ENCODE results near the gene PLEKHA7. TPM values are rescaled to one million over a fixed set of nuclear protein-coding genes. Genes with fewer than 3 reads are reported as not detected.
"Not testable (repeated sequence)": the region's sequence is repeated elsewhere in the genome, so short reads cannot be mapped to it uniquely, and the experiment has no call there.

Gene PLEKHA7
- polyA plus RNA-seq (2013, experiment 1 of 2; ENCODE audit: insufficient read length), result 0.37 TPM
- 0.79 TPM for polyA plus RNA-seq (2013, experiment 2 of 2; ENCODE audit: insufficient read length)

GRCh38 chr11:17014321-17014832, at the start of gene PLEKHA7:
Gene PLEKHA7, minus strand, starts transcription at chr11:17014414. Its CDS starts 13 bp downstream, at chr11:17014401.
- no peak for DNase-seq

GRCh38 chr11:17063171-17064002, 49.2 kb upstream of the PLEKHA7 start:
- peak; percentile 44 for DNase-seq

DNA sequence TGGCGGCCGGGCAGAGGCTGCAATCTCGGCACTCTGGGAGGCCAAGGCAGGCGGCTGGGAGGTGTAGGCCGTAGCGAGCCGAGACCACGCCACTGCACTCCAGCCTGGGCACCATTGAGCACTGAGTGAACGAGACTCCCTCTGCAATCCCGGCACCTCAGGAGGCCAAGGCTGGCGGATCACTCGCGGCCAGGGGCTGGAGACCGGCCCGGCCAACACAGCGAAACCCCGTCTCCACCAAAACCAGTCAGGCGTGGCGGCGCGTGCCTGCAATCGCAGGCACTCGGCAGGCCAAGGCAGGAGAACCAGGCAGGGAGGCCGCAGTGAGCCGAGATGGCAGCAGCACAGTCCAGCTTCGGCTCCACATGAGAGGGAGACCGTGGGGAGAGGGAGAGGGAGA, 36.9 kb upstream of the PLEKHA7 start:
- DNase-seq, result not testable (repeated sequence)

DNA sequence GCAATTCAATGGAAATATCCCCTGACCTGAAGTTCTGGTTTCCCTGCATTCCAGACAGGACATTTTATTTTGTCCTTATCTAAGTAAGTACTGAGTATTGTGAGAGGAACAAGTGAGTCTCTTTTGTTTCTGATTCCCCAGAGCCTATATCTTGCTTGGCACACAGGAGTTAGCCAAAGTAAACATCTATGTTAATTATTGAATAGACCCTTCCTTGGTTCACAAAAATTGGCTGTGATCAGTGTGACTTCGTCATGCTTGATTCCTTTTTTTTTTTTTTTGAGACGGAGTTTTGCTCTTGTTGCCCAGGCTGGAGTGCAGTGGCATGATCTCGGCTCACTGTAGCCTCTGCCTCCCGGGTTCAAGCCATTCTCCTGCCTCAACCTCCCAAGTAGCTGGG, 34.3 kb upstream of the PLEKHA7 start:
- not testable (repeated sequence) for DNase-seq

DNA sequence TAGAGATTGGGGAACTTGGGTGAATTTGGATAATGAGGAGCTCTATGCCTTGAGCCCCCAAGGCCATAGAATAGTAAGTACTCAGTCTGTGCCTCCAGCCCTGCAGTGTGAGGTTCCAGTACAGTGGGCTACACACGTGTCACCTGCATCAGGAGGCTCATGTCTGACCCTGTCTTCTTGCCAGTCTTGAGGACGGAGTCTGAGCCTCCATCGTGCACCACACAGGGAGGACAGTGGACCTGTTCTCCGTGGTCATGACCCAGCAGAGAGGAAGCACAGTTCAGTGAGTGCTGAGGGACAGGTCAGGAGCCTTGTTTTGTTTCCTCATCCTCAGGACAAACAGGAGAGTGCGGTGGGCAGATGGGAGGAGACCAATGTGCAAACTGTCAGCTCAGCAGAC, 32.5 kb upstream of the PLEKHA7 start:
- no peak for DNase-seq

- no peak for DNase-seq
Measured at GRCh38 chr11:17036666-17037658, 22.7 kb upstream of the PLEKHA7 start.

- not testable (repeated sequence) for DNase-seq
Measured at GRCh38 chr11:17034027-17034426, 19.8 kb upstream of the PLEKHA7 start.

DNA sequence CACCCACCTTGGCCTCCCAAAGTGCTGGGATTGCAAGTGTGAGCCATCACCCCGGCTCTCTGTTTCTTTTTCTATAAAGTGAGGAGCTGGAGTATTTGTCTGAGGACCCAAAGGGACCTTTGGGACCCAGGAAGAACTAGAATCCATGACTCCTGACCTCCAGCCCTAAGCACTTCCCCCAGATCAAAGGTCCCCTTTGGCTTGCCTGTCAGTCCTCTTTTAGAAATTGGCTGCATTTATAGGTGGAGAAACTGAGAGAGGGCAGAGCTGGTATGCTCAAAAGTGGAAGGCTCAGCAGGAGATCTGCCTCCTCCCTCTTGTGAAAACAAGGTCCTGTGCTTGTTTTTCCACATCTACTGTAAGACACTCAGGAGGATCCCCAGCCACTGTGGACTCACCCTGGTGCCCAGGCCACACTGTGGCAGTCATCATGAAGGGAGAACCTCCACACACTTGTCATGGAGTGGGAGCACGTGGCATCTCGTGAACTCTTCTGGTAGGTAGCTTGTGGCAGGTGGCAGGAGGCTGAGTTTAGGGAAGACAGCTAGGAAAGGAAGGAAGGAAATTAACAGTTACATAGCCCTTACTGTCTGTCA, 12.4 kb upstream of the PLEKHA7 start:
- DNase-seq, result no peak

- DNase-seq, result no peak
Measured at GRCh38 chr11:17024924-17025323, 10.7 kb upstream of the PLEKHA7 start.

- DNase-seq, result no peak
Measured at GRCh38 chr11:17021511-17021910, 7.3 kb upstream of the PLEKHA7 start.

- DNase-seq, result peak; percentile 17
Measured at GRCh38 chr11:17020831-17021230, 6.6 kb upstream of the PLEKHA7 start.

DNA sequence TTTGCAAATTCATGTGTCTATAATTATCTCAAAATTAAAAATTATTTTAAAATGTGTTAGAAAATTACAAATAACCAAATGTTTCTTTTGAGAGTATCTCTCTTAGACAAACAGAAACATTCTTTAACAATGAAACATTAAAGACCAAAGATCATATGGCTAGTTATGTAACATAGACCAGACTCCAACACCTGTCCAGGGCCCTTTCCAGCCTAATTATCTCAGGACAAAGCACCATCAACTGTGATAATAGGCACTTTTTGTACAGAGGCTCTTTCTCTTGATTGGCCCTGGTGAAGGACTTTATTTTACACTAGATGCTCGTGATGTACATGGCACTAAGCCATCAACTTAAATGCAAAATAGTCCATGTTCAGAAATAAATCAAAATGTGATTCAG, 5.0 kb upstream of the PLEKHA7 start:
- no peak for DNase-seq

GRCh38 chr11:17015627-17016126, 1.5 kb upstream of the PLEKHA7 start:
- DNase-seq, result no peak

- DNase-seq, result peak; percentile 8
Measured at GRCh38 chr11:17014833-17015626, 816 bp upstream of the PLEKHA7 start.

- DNase-seq, result no peak
Measured at GRCh38 chr11:17013548-17014320, 480 bp downstream of the PLEKHA7 start.

DNA sequence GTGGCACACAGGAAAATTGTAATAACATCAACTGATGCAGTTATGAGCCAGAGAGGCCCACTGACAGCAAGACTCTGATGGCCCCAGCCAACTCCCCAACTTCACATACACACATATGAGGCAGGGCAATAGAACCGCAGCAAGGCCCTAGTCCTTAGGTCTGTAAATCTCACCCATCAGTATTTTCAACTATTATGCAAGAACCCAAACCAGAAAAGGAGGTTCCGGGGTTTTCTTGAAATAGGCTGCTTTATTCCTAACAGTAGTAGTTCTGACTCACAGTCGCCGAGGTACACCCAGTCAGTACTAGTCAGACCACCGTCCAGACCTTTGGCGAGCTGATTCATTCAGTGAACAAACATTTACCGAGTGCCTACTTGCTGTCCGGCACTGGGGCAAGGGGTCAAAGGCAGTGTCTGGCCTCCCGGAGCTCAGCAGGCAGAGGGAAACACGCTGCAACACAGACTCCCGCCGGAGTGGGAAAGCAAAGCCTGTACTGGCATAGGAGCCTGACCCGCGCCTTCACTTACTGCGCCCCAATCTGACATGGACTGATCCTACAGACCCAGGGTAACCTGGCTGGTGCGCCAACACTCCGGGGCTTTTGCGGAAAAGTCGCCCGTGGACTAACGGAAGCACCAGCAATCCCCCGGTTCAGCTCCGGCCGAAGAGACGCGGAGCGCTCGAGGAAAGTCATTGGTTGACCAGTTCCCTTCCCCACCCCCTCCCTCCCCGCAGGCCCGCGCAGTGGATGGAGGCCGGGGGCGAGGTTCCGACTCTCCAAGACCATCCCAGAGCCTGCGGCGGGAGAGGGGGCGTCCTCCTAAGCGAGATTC, 1.3 kb downstream of the PLEKHA7 start:
- peak; percentile 18 for DNase-seq

DNA sequence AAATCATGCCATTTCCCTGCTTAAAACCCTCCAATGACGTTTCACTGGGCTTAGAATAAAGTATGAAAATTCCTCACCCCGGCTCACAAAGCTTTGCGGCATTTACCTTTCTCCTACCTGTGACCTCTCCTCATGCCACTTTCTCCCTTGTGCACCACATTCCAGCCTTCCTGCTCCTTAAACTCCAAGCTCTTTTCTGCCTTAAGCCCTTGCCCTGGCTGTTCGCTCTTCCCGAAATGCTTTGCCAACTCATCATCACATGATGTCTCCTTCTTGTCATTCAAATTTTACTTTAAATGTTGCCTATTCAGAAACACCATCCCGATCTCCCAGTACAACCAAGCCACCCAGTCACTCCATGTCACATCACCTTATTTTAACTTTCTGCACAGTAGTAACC, 2.0 kb downstream of the PLEKHA7 start:
- no peak for DNase-seq

DNA sequence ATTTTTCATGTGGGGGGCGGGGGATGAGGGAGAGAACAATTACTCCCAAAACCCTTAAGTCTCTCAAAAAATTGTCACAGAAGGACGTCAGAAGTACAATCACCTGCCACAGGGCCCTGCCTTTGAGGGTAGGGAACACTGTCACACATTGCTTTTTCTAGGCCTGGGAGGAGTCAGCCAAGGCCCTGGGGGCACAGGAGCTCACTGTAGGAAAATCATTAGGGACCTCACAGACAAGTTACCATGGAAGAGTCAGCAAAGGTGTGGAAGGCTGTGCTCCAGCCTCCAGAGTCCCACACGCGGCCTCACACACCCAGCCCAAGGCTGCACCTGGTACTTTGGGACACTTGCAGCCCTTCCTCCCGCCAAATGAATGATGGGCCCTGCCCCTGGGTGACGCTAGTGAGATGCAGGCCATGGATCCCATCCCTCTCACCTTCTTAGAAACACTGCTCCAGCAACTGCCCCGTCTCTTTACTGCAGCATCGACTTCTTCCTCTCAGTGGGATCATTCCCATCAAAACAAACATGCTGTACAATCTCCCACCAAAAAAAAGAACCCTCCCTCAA, 3.3 kb downstream of the PLEKHA7 start:
- no peak for DNase-seq

GRCh38 chr11:17008099-17008498, 6.1 kb downstream of the PLEKHA7 start:
- no peak for DNase-seq
